Keratinocyte (primary cell): ENCODE data around the gene LDLRAD2. TPM values are rescaled to one million over a fixed set of nuclear protein-coding genes. Genes with fewer than 3 reads are reported as not detected.

Experiments used
- DNase-seq: peaks from one replicate; pipeline ENCODE4 v3.0.0-alpha.2; 2011; ENCODE audit warnings: low read depth, missing footprints, low spot score
- FAIRE-seq: peaks from 2 replicates; lab custom pipeline; 2011; peaks lifted over from hg19 to GRCh38; lab: Jason Lieb, UNC
- H2AFZ ChIP-seq: 2 replicates; pipeline ENCODE4 v1.6.0; 2012; ENCODE audit warnings: low read length, control low read depth, inconsistent platforms; ENCODE audit not compliant: control insufficient read depth
- H3K27ac ChIP-seq: 2 replicates; pipeline ENCODE4 v1.5.1; 2011; ENCODE audit warnings: low read length; ENCODE audit not compliant: control insufficient read depth, insufficient read depth
- H3K27me3 ChIP-seq: 3 replicates; pipeline ENCODE4 v1.6.0; 2011; ENCODE audit warnings: low read length; ENCODE audit not compliant: control insufficient read depth, insufficient read depth; ENCODE audit errors: extremely low read depth
- H3K36me3 ChIP-seq, 2 experiments: 2 replicates in 1 of 2; 3 replicates in 1 of 2; pipeline ENCODE4 v1.5.1; 2011; ENCODE audit warnings: low read length in 2 of 2, mild to moderate bottlenecking in 1 of 2; ENCODE audit not compliant: control insufficient read depth in 2 of 2, insufficient read depth in 2 of 2; ENCODE audit errors: extremely low read depth in 1 of 2
- H3K4me1 ChIP-seq: 3 replicates; pipeline ENCODE4 v1.5.1; 2011; ENCODE audit warnings: low read length; ENCODE audit not compliant: control insufficient read depth, insufficient read depth; ENCODE audit errors: extremely low read depth
- H3K4me2 ChIP-seq: 3 replicates; pipeline ENCODE4 v1.6.0; 2011; ENCODE audit warnings: low read depth, low read length; ENCODE audit not compliant: control insufficient read depth, insufficient read depth; ENCODE audit errors: extremely low read depth
- H3K4me3 ChIP-seq, 3 experiments: fragments of 200-600 bp in 1 of 3; sonication (generic) in 1 of 3; 2 replicates in 2 of 3; 3 replicates in 1 of 3; pipeline ENCODE4 v1.5.1; 2011 to 2016; ENCODE audit warnings: low read length in 3 of 3, mild to moderate bottlenecking in 3 of 3, control low read depth in 2 of 3, inconsistent platforms in 1 of 3, low read depth in 1 of 3, mixed read lengths in 1 of 3, mixed run types in 1 of 3, moderate library complexity in 1 of 3; ENCODE audit not compliant: control insufficient read depth in 2 of 3, insufficient read depth in 2 of 3; ENCODE audit errors: extremely low read depth in 1 of 3
- H3K79me2 ChIP-seq: 2 replicates; pipeline ENCODE4 v1.6.0; 2012; ENCODE audit warnings: low read length; ENCODE audit not compliant: control insufficient read depth, insufficient read depth
- H3K9ac ChIP-seq: 3 replicates; pipeline ENCODE4 v1.6.0; 2011; ENCODE audit warnings: low read length; ENCODE audit not compliant: control insufficient read depth, insufficient read depth; ENCODE audit errors: extremely low read depth
- H3K9me1 ChIP-seq: 3 replicates; pipeline ENCODE4 v1.6.0; 2011; ENCODE audit warnings: low read length; ENCODE audit not compliant: control insufficient read depth, insufficient read depth; ENCODE audit errors: extremely low read depth
- H3K9me3 ChIP-seq: 2 replicates; pipeline ENCODE4 v1.5.1; 2012; ENCODE audit warnings: low read depth, low read length; ENCODE audit not compliant: control insufficient read depth
- H4K20me1 ChIP-seq: 3 replicates; pipeline ENCODE4 v1.6.0; 2011; ENCODE audit warnings: low read length; ENCODE audit not compliant: control insufficient read depth, insufficient read depth; ENCODE audit errors: extremely low read depth
- EZH2 ChIP-seq: IDR thresholded peaks from one replicate; pipeline ENCODE4 v1.6.1; 2012; ENCODE audit warnings: inconsistent platforms, mild to moderate bottlenecking, low read length, moderate library complexity
- dilution Hi-C: fragments of 300-500 bp; cut with MboI; formaldehyde crosslinking; loops from one replicate; pipeline ENCODE4 v1.7.0; 2020; ENCODE audit warnings: low sequenced_read_pairs; ENCODE audit not compliant: extremely low pct_ligation_motif_present
- polyA plus RNA-seq, 5 experiments: library from polyadenylated mRNA; depleted of rRNA in 3 of 5; stranded (reverse) in 3 of 5; stranded (forward) in 1 of 5; unstranded in 1 of 5; fragments of >200 nt; gene quantifications; 1 replicate in 1 of 5; 2 replicates in 3 of 5; 3 replicates in 1 of 5; pipeline versions ENCODE4 v1.2.1 to v1.2.3, GENCODE V29; 2011 to 2012; ENCODE audit warnings: missing spikeins in 2 of 5, low read depth in 1 of 5, low replicate concordance in 1 of 5
- TF ChIP-seq, protein P1 (sequence below), 3 experiments: IDR thresholded peaks in 1 of 3; conservative IDR thresholded peaks in 1 of 3; optimal IDR thresholded peaks in 1 of 3; 2 replicates in 2 of 3; 3 replicates in 1 of 3; pipeline versions ENCODE3 to v1.5.1; 2011; ENCODE audit warnings: low read length in 3 of 3, mild to moderate bottlenecking in 3 of 3, moderate library complexity in 2 of 3, control low read depth in 1 of 3, inconsistent platforms in 1 of 3; ENCODE audit not compliant: insufficient read depth in 2 of 3; ENCODE audit errors: extremely low read depth in 1 of 3

Gene LDLRAD2
- polyA plus RNA-seq, 1 donor (not counting 4 experiments of a cell fraction or from before 2014, with no cell fraction given) = 0.07 TPM

GRCh38 chr1:21851430-21852250, 39.6 kb downstream of the LDLRAD2 start:
- peaks cover 34 to 53% of the 10 kb centered on the region in 2 experiments for H3K36me3 ChIP-seq
- H3K79me2 ChIP-seq = no peaks in the 10 kb centered on the region
- H4K20me1 ChIP-seq = no peaks in the 10 kb centered on the region
- H3K9me1 ChIP-seq = no peaks in the 10 kb centered on the region
- TF ChIP-seq EZH2 = no peak
- TF ChIP-seq, protein P1, sequence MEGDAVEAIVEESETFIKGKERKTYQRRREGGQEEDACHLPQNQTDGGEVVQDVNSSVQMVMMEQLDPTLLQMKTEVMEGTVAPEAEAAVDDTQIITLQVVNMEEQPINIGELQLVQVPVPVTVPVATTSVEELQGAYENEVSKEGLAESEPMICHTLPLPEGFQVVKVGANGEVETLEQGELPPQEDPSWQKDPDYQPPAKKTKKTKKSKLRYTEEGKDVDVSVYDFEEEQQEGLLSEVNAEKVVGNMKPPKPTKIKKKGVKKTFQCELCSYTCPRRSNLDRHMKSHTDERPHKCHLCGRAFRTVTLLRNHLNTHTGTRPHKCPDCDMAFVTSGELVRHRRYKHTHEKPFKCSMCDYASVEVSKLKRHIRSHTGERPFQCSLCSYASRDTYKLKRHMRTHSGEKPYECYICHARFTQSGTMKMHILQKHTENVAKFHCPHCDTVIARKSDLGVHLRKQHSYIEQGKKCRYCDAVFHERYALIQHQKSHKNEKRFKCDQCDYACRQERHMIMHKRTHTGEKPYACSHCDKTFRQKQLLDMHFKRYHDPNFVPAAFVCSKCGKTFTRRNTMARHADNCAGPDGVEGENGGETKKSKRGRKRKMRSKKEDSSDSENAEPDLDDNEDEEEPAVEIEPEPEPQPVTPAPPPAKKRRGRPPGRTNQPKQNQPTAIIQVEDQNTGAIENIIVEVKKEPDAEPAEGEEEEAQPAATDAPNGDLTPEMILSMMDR (optimal IDR thresholded peaks at IDR 0.05 in 1 of 3, IDR thresholded peaks at IDR 0.05 in 1 of 3, conservative IDR thresholded peaks at IDR 0.05 in 1 of 3; ENCODE audit: extremely low read depth in 1 of 3, insufficient read depth in 2 of 3, low read length in 3 of 3) = no peak
- H3K27ac ChIP-seq = no peak overlapping the region
- H2AFZ ChIP-seq = no peak overlapping the region
- H3K4me3 ChIP-seq = no peak overlapping the region
- H3K9me3 ChIP-seq = no peaks in the 10 kb centered on the region
- no peak for FAIRE-seq
- peaks cover 4% of the 10 kb centered on the region for H3K4me1 ChIP-seq
- H3K27me3 ChIP-seq = no peaks in the 10 kb centered on the region
- dilution Hi-C loops = no loop called here
- H3K4me2 ChIP-seq = no peak overlapping the region
- no peak for DNase-seq
- H3K9ac ChIP-seq = no peak overlapping the region

GRCh38 chr1:21852282-21853130, 40.4 kb downstream of the LDLRAD2 start:
- H3K4me1 ChIP-seq = peaks cover 4% of the 10 kb centered on the region
- H3K4me3 ChIP-seq = no peak overlapping the region
- H2AFZ ChIP-seq = no peak overlapping the region
- H3K9me1 ChIP-seq = no peaks in the 10 kb centered on the region
- no peaks in the 10 kb centered on the region for H3K27me3 ChIP-seq
- FAIRE-seq = no peak
- no peaks in the 10 kb centered on the region for H4K20me1 ChIP-seq
- no peak overlapping the region for H3K4me2 ChIP-seq
- no peaks in the 10 kb centered on the region for H3K79me2 ChIP-seq
- no peak for DNase-seq
- no peak overlapping the region for H3K27ac ChIP-seq
- TF ChIP-seq, protein P1 (optimal IDR thresholded peaks at IDR 0.05 in 1 of 3, IDR thresholded peaks at IDR 0.05 in 1 of 3, conservative IDR thresholded peaks at IDR 0.05 in 1 of 3; ENCODE audit: extremely low read depth in 1 of 3, insufficient read depth in 2 of 3, low read length in 3 of 3) = no peak
- TF ChIP-seq EZH2 = no peak
- dilution Hi-C loops = no loop called here
- H3K9ac ChIP-seq = no peak overlapping the region
- no peaks in the 10 kb centered on the region for H3K9me3 ChIP-seq
- peaks cover 28 to 54% of the 10 kb centered on the region in 2 experiments for H3K36me3 ChIP-seq
